Activated T-helper 1 cell treated with Interleukin-2 at 50 U/mL for 16 hours (primary cell): ENCODE data around the gene DET1.
"Not testable (repeated sequence)": the region's sequence is repeated elsewhere in the genome, so short reads cannot be mapped to it uniquely, and the experiment has no call there.

Experiments used
- DNase-seq: peaks from one replicate; pipeline ENCODE4 v3.0.0-alpha.2; 2020; ENCODE audit warnings: low read depth

DET1 gene

DNA sequence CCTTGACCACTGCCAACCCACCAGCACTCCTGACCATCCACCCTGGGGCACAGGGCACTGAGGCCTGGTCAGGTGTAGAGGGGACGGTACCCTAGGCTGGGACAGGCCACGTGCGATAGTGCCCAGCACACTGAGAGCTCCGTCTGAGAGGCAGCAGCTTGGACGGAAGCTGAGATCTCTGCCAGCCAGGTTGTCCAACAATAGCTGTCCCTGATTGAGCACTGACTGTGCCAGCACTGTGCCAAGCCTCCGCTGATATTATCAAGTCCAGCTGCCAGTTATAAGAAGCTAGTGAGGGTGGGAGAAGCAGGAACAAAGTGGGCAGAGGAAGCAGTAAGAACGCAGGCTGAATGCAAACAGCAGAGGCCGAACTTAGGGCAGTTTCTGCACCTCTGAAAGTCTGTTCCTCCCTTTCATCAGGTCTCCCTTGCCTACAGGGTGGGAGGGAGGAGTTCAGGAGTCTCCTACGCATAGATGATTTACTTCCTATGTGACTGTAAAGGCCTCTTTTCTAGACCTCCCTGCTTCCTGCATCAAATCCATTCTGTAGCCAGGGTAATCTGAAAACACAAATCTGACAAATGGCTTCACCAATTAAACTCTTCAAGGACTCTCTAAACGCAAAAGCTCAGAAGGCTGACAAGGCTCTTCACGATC, 49.2 kb downstream of the DET1 start:
- no peak for DNase-seq

DNA sequence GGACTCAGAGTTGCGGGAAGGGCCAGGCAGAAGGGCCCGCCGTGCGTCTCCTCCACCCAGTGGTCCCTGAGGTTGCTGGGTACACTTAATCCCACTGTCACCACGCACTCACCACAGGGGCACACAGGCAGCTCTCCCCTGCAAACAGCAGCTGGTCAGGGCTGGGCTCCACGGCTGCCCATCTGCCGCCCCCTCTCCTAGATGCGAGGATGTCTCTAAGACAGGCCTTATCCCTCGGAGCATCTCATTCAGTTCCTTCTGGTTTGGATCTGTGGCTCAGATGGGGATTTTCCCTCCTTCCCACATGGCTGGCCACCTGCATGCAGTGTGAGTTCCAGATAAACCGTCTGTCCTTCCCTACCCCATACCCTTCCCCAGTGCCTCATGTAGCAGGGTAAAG, 52.6 kb downstream of the DET1 start:
- no peak for DNase-seq

DNA sequence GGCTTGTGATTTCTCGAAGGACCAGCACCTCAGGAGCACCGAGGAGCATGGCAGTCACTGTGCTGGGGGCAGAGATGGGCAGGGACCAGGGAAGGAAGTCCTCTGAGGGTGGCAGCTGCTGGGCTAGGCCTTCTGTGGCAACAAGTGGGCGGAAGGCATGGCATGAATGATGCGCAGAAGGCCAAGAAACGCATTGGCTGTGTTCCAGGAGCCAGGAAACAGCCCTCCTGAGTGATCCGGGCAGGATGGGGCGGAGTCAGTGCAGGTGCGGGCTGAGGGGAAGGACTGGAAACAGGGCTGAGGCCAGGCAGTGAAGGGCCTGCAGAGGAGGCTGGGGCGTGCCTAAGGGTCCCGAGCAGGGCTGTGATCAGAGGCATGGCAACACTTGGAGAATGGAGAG, 55.3 kb downstream of the DET1 start:
- DNase-seq, result no peak

DNA sequence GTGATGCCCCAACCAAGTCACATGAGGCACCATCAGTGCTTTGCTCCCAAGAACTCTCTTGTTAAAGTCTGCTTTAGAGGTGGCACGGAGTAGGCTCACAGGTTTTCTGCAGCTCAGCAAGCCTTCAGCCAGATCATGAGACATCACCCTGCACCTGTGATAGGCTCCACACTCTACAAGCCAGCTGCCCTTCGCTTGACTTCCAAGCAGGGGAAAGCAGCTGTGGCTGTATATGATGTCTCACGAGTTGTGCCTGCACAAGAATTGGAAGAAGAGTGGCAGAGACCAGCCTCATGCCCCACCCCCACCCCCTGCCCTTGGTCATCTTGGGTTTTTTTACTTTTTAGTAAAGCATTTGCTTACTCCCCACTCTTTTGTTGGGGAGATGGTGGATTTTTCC, 56.4 kb downstream of the DET1 start:
- DNase-seq, result no peak

DNA sequence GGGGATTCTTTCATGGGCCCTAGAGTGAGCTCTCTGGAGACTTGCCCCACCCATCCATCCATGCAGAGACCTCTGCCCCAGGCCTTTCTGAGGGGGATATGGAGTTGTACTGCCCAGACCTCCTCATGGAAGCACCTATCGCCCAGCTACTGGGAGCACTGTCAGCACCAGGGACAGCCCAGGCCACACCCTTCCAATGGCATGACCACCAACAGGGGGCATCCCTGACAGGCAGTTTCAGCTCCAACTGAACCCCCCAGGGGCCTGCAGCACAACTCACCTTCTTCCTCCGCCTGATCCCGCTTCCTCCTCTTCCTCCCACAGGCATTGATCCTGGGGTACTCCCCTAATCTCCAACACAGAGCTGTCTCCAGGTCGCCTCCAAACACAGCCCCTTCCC, 57.2 kb downstream of the DET1 start:
- no peak for DNase-seq

DNA sequence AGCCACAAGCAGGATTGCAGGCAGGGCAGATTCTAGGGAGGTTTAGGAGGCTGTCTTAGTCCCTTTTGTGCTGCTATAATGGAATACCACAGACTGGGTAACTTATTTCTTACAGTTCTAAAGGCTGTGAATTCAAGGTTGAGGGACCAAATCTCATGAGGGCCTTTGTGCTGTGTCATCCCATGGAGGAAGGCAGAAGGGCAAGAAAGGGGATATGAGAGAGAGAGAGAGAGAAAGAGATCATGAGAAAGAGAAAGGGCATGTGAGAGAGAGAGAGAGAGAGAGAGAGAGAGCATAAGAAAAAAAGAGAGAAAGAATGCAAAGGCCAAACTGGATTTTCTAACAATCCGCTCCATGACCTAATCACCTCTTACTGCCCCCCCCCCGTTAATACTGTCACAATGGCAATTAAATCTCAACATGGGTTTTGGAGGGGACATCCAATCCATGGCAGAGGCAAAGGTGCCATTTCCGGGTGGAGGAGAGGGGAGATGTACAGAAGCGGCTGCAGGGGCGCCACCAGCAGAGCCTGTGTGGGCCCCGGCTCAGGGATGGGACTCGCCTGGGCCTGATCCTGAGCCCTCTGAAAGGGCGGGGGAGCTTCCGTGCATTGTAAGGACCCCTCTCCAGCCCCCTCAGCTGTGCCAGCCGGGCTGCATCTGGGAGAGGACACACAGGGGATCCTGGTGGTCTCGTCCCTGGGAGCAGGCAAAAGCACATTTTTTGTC, 58.5 kb downstream of the DET1 start:
- no peak for DNase-seq

DNA sequence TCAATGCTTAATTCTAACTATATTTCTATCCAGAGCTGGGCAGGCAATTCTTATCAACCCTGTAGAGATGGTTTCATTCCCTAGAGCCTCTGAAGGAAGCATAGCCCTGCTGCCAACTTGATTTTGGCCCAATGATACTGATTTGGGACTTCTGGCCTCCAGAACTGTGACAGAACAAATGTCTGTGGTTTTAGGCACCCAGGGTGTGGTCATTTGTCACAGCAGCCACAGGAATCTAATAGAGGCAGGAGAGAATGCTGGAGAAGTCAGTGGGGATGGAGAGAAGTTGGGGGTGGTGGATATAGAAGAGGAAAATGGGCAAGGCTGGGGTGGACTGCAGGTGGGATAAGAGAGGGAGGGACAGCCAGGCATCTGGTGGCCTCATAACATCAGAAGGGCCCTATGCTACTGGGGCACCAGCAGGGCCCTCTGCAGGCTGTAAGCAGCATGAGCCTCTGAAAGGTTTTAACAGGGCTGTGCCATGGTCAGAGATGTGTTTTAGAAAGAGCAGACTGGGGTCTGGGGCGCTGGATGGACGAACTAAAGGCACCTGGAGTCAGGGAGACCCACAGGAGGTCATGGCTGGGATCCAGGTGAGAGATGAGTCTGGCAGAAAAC, 59.2 kb downstream of the DET1 start:
- no peak for DNase-seq

DNA sequence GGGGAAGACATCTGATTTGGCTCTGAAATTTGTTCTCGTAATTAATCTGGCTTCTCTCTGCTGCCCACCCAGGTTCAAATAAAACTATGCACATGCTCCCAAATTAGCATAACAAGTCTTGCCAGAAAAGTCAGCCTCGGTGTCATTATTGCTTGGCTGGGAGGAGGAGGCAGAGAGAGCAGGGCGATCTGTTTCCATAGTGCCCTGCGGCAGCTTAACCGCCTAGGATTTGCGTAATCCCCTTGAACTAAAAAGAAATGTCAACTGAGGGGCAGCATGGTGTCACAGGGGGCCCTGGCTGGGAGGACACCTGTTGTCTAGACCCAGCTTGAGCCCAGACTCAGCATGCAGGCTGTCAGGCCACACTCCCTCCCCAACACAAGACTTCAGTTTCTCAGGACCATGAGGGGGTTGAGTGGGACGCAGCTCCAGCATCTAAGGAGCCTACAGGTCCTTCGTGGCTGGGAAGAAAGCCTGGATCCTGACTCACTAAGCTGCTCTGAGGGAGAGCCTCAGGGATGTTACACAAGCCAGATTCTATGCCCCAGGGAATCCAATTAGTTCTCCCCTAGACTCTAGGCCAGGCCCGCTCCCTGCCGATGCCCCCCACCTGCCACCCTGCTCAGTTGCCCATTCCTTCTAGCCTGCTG, 61.7 kb downstream of the DET1 start:
- DNase-seq, result no peak

DNA sequence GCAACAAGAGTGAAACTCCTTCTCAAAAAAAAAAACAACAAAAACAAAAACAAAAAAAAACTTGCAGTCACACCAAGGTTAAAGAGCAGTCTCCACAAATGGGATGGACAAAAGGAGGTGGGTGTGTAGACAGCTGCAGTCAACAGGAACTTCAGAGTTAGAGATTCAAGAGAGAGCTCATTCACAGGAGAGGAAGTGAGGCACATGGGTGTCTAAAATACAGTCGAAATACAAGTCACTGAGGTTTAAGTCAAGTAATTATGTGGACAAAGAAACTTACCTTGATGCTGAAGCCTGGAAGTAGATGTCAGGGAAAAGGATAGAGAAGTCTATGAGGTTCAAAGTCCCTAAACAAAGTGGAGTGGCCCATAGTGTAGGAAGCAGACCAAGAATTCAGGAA, 64.2 kb downstream of the DET1 start:
- no peak for DNase-seq

DNA sequence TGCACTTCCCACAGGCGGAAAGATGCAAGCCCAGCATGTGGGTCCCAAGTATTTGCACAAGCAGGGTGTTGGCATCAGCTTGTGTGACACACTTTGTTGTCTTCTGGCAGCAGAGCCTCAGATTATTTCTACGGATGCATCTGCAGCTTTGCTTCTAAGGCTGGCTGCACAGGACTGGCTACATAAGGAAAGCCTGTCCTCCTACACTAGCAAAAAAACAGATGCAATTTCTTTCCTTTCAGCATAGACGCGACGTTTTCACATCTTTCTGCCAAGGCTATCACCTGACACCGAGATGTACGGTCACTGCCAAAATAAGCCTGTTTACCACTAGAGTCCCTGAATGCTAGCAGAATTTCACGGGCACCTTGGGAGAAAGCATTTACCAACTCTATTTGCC, 65.5 kb downstream of the DET1 start:
- no peak for DNase-seq

DNA sequence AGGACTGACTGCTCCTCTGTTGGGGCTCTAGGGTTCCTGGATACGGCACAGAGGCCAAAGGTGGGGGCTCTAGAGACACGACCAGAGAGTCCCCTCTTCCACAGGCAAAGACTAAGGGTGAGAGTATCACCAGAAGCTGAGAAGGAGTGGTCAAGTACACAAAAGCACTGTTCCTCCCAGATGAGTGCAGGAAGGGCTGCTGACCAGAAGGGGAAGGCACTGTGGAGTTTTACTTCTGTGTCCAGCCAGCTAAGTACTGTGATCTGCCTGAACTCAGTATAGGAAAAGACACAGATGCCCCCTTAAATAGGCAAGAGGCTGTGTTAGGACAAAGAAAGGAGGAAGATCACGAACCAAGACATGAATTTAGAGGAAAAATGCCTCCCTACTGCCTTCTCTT, 67.3 kb downstream of the DET1 start:
- no peak for DNase-seq

DNA sequence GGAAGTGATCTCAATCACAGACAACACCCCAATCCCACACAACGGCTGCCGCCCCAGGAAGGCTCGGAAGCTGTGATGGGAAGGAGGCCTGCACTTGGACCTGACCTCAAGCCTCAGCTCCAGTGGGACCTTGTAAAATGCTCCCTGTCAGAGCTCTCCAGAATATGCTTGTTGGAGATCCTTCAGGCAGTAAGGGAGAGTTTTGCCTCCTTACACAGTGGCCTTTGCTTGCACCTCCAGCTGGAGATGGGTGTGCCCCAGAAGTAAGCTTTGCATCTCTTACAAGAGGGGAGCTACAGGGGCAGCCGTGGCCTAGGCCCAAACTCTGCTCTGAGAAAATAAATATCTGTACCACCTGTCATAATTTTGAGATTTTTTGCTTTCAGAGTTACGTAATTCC, 68.6 kb downstream of the DET1 start:
- no peak for DNase-seq

DNA sequence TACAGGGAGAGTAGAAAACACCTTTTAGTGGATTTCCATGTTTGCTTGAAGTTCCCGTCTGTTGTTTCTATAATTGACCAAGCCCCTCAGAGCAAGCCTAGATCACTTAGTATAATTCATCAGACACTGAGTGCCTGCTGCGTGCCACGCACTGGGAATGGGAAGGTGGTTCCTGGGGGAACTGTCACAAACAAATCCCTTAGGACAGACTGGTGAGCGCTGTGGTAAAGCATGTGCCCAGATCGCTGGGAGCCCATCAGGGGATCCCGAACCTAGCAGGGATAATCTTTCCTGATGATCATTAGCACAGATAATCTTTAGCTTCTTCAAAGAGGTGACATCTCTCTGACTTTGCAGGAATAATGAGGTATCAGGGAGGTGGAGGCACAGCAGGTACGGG, 69.4 kb downstream of the DET1 start:
- DNase-seq, result no peak

DNA sequence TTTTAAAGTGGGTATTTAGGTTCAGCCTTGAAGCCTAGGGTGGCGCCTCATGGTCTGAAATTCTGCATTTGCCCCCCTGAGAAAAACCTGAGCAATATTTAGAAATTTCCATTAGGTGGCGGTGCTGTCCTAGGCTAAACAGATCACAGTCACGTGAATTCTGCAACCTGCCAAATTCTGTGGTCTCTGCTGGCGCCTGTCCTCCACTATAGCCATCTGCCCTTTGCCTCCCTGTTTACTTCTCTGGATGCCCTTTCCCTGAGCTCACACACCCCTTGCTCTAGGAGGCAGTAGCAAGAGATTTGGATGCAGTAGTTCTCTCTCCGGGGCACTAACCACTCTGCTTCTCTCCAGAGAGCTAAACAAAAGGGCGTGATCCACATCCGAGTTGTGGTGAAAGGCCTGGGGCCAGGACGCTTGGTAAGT, 69.8 kb downstream of the DET1 start:
- DNase-seq, result no peak

DNA sequence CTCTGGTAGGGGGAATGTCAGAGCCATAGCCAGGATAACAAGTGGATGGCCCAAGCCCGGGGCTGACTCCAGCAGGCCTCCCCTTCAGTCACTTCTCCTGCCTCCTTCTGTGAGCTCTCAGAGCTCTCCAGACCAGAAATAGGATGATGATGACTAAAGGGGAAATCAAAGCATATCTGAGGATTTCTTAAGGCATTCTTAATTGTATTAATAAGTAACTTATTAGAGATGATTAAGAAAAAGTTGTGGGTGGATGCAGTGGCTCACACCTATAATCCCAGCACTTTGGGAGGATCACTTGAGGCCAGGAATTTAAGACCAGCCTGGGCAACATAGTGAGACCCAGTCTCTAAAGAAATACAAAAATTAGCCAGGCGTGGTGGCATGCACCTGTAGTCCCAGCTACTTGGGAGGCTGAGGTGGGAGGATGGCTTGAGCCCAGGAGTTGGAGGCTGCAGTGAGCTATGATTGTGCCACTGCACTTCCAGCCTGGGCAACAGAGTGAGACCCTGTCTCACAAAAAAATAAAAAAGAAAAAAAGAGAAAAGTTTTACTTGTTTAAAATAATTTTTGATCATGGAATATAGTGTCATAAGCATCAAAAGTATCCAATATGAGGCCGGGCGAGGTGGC, 72.7 kb downstream of the DET1 start:
- not testable (repeated sequence) for DNase-seq

DNA sequence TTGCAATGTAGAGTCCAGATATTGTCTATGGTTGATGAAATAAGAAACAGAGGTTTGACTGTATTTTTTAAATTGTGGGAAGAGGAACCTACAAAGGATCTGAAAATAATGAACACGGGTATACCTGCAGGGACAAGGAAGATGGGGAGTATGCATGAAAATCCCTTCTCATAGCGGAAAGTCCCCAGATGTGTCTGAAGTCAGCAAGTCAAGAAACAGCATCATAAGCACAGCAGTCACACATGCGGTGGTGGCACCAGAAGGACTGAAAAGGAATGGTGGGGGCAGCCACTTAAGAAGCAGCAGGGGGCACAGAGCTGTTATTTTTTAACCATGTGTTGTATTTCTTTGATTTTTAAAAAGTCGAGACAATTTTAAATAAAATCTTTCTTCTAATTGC, 74.3 kb downstream of the DET1 start:
- DNase-seq, result no peak

DNA sequence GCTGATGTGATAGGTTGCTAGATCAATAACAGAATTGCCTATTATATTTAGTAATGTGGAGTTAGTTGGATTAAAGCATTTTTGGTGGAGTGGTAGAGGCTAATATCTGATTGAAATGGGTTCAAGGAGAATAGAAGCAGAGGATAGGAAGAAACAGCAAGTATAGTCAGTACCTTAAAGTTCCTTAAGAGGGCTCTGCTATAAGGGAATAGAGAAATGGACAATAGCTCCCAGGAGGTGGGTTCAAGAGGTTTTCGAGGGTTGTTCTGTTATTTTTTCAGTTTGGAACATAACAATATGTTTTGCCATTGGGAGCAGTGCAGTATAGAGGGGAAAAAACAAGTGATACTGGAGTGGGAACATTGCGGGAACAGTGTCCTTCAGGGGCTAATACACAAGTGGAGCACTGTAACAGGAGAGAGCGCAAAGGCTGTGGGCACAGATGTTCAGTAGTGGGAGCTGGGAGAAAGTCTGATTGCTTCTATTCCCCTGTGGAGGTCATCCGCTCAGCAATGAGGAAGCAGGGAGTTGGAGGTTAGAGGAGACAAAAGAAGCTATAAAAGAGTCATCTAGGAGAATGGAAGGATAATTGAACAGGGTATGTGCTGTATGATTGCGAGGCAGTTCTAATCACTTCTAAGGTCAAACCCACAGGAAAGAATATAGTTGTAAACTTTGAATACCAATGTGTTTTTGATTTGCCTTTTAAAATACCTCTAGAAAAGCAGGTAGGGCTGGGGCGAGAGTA, 75.7 kb downstream of the DET1 start:
- no peak for DNase-seq

DNA sequence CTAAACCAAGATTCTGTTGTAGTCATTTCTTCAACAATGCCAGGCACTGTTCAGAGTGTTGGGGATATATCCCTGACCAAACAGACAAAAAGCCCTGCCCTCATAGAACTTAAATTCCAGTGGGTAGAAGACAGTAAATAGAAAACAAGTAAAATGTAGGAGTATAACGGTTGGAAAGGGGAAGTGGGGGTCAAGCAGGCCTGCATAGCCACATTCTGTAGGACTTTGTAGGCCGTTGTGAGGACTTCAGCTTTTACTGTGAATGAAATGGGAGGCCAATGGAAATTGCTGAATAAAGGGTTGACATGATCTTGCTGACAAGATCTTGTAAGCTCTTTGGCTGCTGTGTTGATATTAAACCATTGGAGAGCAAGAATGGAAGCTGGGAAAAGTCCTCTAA, 77.2 kb downstream of the DET1 start:
- no peak for DNase-seq

DNA sequence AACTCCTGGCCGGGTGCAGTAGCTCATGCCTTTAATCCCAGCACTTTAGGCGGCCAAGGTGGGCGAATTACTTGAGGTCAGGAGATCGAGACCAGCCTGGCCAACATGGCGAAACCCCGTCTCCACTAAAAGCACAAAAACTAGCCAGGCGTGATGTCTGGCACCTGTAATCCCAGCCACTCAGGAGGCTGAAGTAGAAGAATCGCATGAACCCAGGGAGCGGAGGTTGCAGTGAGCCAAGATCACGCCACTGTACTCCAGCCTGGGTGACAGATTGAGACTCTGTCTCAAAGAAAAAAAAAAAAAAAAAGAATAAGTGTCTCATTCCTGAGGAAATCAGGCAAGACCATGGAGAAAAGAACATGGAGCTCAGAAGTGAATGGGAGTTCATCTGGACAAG, 77.8 kb downstream of the DET1 start:
- not testable (repeated sequence) for DNase-seq

DNA sequence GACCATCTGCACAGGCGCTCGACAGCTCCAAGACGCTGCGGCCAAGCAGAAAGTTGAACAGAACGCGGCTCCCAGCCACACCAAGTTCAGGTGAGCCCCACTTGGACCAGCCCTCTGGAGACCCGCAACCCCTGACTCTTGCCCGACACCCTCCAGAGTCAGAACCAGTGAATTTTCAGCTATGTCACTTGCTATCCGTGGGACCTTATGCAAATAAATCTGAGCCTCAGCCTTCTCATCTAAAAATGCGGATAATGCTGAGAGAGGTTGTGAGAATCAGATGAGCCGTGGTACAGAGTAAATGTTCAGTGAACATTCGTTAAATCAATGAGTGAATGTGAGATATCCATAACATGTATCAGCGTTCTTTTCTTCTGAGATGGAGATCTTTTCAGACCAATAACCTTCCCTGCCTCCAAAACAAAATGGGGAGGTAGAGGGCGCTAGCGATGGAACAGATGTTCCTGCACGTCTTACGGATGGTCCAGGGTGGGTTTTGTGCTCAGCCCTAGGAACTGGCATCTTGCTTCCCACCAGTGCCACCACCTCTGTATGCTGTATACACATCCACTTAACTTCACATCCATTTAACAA, 78.4 kb downstream of the DET1 start:
- no peak for DNase-seq
